H1 (cell line): Measurements from ENCODE around the gene KRIT1. TPM values are rescaled to one million over a fixed set of nuclear protein-coding genes. Genes with fewer than 3 reads are reported as not detected.

Experiments used
- CTCF ChIA-PET: fragments of 300-600 bp; sonication (Branson Sonifier 250); formaldehyde crosslinking; loops from one replicate; lab custom pipeline; 2021; ENCODE audit not compliant: partially characterized antibody; lab: Charles Lee
- POLR2A ChIA-PET: fragments of 300-600 bp; sonication (Branson Sonifier 250); formaldehyde crosslinking; loops from one replicate; lab custom pipeline; 2021; ENCODE audit warnings: inconsistent platforms; ENCODE audit not compliant: partially characterized antibody; lab: Charles Lee
- DNase-seq, 2 experiments: peaks; one replicate each; pipeline versions ENCODE4 v3.0.0 to v3.0.0-alpha.2; 2010 to 2022; ENCODE audit warnings: low spot score in 2 of 2, low read depth in 1 of 2, mixed read lengths in 1 of 2
- FAIRE-seq: peaks from 2 replicates; lab custom pipeline; 2011; peaks lifted over from hg19 to GRCh38; lab: Jason Lieb, UNC
- H2AFZ ChIP-seq: 2 replicates; pipeline ENCODE4 v1.8.1; 2012; ENCODE audit warnings: low read length, inconsistent platforms
- H2AK5ac ChIP-seq: 2 replicates; pipeline ENCODE4 v1.6.1; 2013; ENCODE audit warnings: low read depth, low read length
- H2BK120ac ChIP-seq: replicated peaks from 2 replicates; pipeline ENCODE3; 2013; ENCODE audit warnings: low read depth, low read length, inconsistent platforms
- H2BK12ac ChIP-seq: 2 replicates; pipeline ENCODE4 v1.6.1; 2013; ENCODE audit warnings: low read depth, low read length
- H2BK15ac ChIP-seq: 2 replicates; pipeline ENCODE4 v1.6.1; 2013; ENCODE audit warnings: low read length
- H2BK20ac ChIP-seq: 2 replicates; pipeline ENCODE4 v1.6.1; 2013; ENCODE audit warnings: low read length
- H2BK5ac ChIP-seq: 2 replicates; pipeline ENCODE4 v1.6.1; 2013; ENCODE audit warnings: low read depth, low read length
- H3K14ac ChIP-seq: 2 replicates; pipeline ENCODE4 v1.6.1; 2013; ENCODE audit warnings: inconsistent platforms; ENCODE audit not compliant: insufficient read length
- H3K18ac ChIP-seq: 2 replicates; pipeline ENCODE4 v1.6.1; 2013; ENCODE audit warnings: low read length; ENCODE audit errors: extremely low read depth
- H3K23ac ChIP-seq: 2 replicates; pipeline ENCODE4 v1.6.1; 2013; ENCODE audit warnings: inconsistent platforms; ENCODE audit not compliant: insufficient read length
- H3K23me2 ChIP-seq: 2 replicates; pipeline ENCODE4 v1.6.1; 2013; ENCODE audit warnings: low read depth, low read length
- H3K27ac ChIP-seq: 2 replicates; pipeline ENCODE4 v1.6.1; 2011; ENCODE audit warnings: low read depth, low read length, inconsistent platforms
- H3K27me3 ChIP-seq, 4 experiments: replicated peaks in 1 of 4; 1 replicate in 1 of 4; 2 replicates in 3 of 4; pipeline versions ENCODE4 v1.6.1 to v1.8.1; 2011 to 2013; ENCODE audit warnings: low read length in 3 of 4, mild to moderate bottlenecking in 3 of 4, inconsistent platforms in 2 of 4, mixed read lengths in 2 of 4, moderate library complexity in 1 of 4; ENCODE audit not compliant: control insufficient read depth in 3 of 4, insufficient read depth in 3 of 4; ENCODE audit errors: extremely low read depth in 1 of 4
- H3K36me3 ChIP-seq, 4 experiments: 2 replicates each; pipeline versions ENCODE4 v1.6.1 to v1.8.1; 2011 to 2013; ENCODE audit warnings: mild to moderate bottlenecking in 4 of 4, low read length in 3 of 4, moderate library complexity in 2 of 4, control low read depth in 1 of 4, inconsistent platforms in 1 of 4; ENCODE audit not compliant: insufficient read depth in 4 of 4, control insufficient read depth in 2 of 4
- H3K4ac ChIP-seq: replicated peaks from 2 replicates; pipeline ENCODE3; 2013; ENCODE audit warnings: low read length, low read depth, mixed read lengths, inconsistent platforms; ENCODE audit not compliant: insufficient read length
- H3K4me1 ChIP-seq, 4 experiments: replicated peaks in 1 of 4; 1 replicate in 1 of 4; 2 replicates in 3 of 4; pipeline versions ENCODE4 v1.6.1 to v1.8.1; 2011 to 2013; ENCODE audit warnings: low read length in 3 of 4, inconsistent platforms in 2 of 4, mixed read lengths in 1 of 4; ENCODE audit not compliant: insufficient read depth in 4 of 4, control insufficient read depth in 3 of 4
- H3K4me2 ChIP-seq, 2 experiments: 2 replicates each; pipeline versions ENCODE4 v1.6.1 to v1.8.1; 2011 to 2013; ENCODE audit warnings: low read depth in 2 of 2, low read length in 2 of 2, control low read depth in 1 of 2, inconsistent platforms in 1 of 2, mild to moderate bottlenecking in 1 of 2; ENCODE audit not compliant: insufficient read depth in 1 of 2
- H3K4me3 ChIP-seq, 4 experiments: fragments of 200-600, 300-600 bp in 1 of 4; sonication (generic), shearing (Covaris generic), sonication (Bioruptor Twin) in 1 of 4; 2 replicates each; pipeline versions ENCODE4 v1.5.1 to v1.8.1; 2011 to 2016; ENCODE audit warnings: low read length in 4 of 4, low read depth in 3 of 4, control low read depth in 2 of 4, inconsistent platforms in 2 of 4, mild to moderate bottlenecking in 2 of 4, mixed read lengths in 1 of 4, moderate library complexity in 1 of 4; ENCODE audit not compliant: insufficient read depth in 2 of 4; ENCODE audit errors: extremely low read depth in 1 of 4
- H3K56ac ChIP-seq: replicated peaks from 2 replicates; pipeline ENCODE3; 2013; ENCODE audit warnings: low read depth, mild to moderate bottlenecking, mixed read lengths, low read length, inconsistent platforms; ENCODE audit not compliant: insufficient read length
- H3K79me1 ChIP-seq: 2 replicates; pipeline ENCODE4 v1.6.1; 2013; ENCODE audit warnings: low read depth, low read length, control low read depth
- H3K79me2 ChIP-seq, 2 experiments: 2 replicates each; pipeline versions ENCODE4 v1.6.1 to v1.8.1; 2012 to 2013; ENCODE audit warnings: low read length in 2 of 2, mild to moderate bottlenecking in 2 of 2, inconsistent platforms in 1 of 2; ENCODE audit not compliant: insufficient read depth in 2 of 2, control insufficient read depth in 1 of 2
- H3K9ac ChIP-seq, 4 experiments: replicated peaks in 1 of 4; 1 replicate in 1 of 4; 2 replicates in 3 of 4; pipeline versions ENCODE4 v1.6.1 to v1.8.1; 2011 to 2013; ENCODE audit warnings: low read depth in 3 of 4, low read length in 3 of 4, control low read depth in 2 of 4, mild to moderate bottlenecking in 2 of 4, moderate library complexity in 2 of 4, inconsistent platforms in 1 of 4; ENCODE audit errors: extremely low read depth in 1 of 4
- H3K9me3 ChIP-seq, 2 experiments: 2 replicates each; pipeline versions ENCODE4 v1.6.1 to v1.8.1; 2012 to 2013; ENCODE audit warnings: mild to moderate bottlenecking in 2 of 2, moderate library complexity in 2 of 2, control low read depth in 1 of 2, inconsistent platforms in 1 of 2, low read depth in 1 of 2, low read length in 1 of 2, mixed read lengths in 1 of 2; ENCODE audit not compliant: insufficient read depth in 2 of 2
- H4K20me1 ChIP-seq, 2 experiments: replicated peaks in 1 of 2; 2 replicates each; pipeline versions ENCODE3 to v1.8.1; 2011 to 2013; ENCODE audit warnings: inconsistent platforms in 2 of 2, low read length in 2 of 2, mild to moderate bottlenecking in 1 of 2; ENCODE audit not compliant: insufficient read depth in 2 of 2, control insufficient read depth in 1 of 2
- H4K5ac ChIP-seq: 2 replicates; pipeline ENCODE4 v1.6.1; 2013; ENCODE audit warnings: low read length, low read depth, mixed read lengths, inconsistent platforms; ENCODE audit not compliant: insufficient read length
- H4K8ac ChIP-seq: 2 replicates; pipeline ENCODE4 v1.8.0; 2013; ENCODE audit warnings: mild to moderate bottlenecking, moderate library complexity, low read length, inconsistent platforms; ENCODE audit not compliant: insufficient read depth; ENCODE audit errors: extremely low read depth
- H4K91ac ChIP-seq: replicated peaks from 2 replicates; pipeline ENCODE3; 2013; ENCODE audit warnings: low read length, mixed read lengths, inconsistent platforms; ENCODE audit not compliant: insufficient read length
- CREB1 ChIP-seq: IDR thresholded peaks from 2 replicates; pipeline ENCODE4 v1.6.1; 2012; ENCODE audit warnings: inconsistent platforms
- E2F6 ChIP-seq: IDR thresholded peaks from 2 replicates; pipeline ENCODE4 v1.6.1; 2012; ENCODE audit warnings: inconsistent platforms
- EGR1 ChIP-seq: IDR thresholded peaks from 2 replicates; pipeline ENCODE4 v1.6.1; 2011; ENCODE audit warnings: low read depth, low read length, borderline replicate concordance
- KDM1A ChIP-seq: fragments of 200-600, 300-600 bp; sonication (generic); IDR thresholded peaks from 2 replicates; pipeline ENCODE4 v1.7.1; 2016; ENCODE audit warnings: mild to moderate bottlenecking, low read length, borderline replicate concordance
- NANOG ChIP-seq: IDR thresholded peaks from 2 replicates; pipeline ENCODE4 v1.6.1; 2011; ENCODE audit warnings: low read length, low read depth, mild to moderate bottlenecking, inconsistent platforms; ENCODE audit not compliant: insufficient read depth, poor library complexity, severe bottlenecking
- SP2 ChIP-seq: IDR thresholded peaks from 2 replicates; pipeline ENCODE4 v1.6.1; 2012; ENCODE audit warnings: mild to moderate bottlenecking, low read length, inconsistent platforms
- TAF1 ChIP-seq: IDR thresholded peaks from 2 replicates; pipeline ENCODE4 v1.6.1; 2011; ENCODE audit warnings: mild to moderate bottlenecking, low read depth, low read length
- WGBS, 2 experiments: shearing (Covaris generic) in 1 of 2; methylation state at CpG; one replicate each; pipeline versions ENCODE4 v1.1.6 to v1.1.7; 2013 to 2015; ENCODE audit warnings: low lambda C conversion rate in 2 of 2, mixed read lengths in 2 of 2, inconsistent platforms in 1 of 2, low coverage in 1 of 2, missing lambda C conversion rate in 1 of 2; ENCODE audit not compliant: insufficient replicate concordance in 2 of 2, insufficient coverage in 1 of 2, insufficient read length in 1 of 2; ENCODE audit errors: extremely low coverage in 1 of 2, missing lambda C conversion rate in 1 of 2; 5-methylcytosine and 5-hydroxymethylcytosine counted together
- polyA plus RNA-seq, 7 experiments: library from polyadenylated mRNA; depleted of rRNA in 3 of 7; stranded (reverse) in 5 of 7; unstranded in 2 of 7; fragments of >200 nt in 5 of 7; fragments of 200-250 nt in 2 of 7; gene quantifications; 1 replicate in 5 of 7; 2 replicates in 1 of 7; 4 replicates in 1 of 7; pipeline versions ENCODE4 v1.2.1 to v1.2.3, GENCODE V29; 2011 to 2013; ENCODE audit warnings: missing spikeins in 2 of 7, mixed read lengths in 2 of 7
- total RNA-seq: library from RNA; stranded (reverse); fragmentation: NEBNext Ultra II Directional; extraction: Animal tissue kit (Norgen Biotek cat#: 25700); gene quantifications from 2 replicates; pipeline ENCODE4 v1.2.1, GENCODE V29; 2021

The KRIT1 gene
- total and polyA plus RNA-seq, 2 of the 8 experiments (the other 6 are each of a cell fraction or from before 2014, with no cell fraction given): 14.3 to 28.8 TPM

- peaks cover 0 to 50% of the 10 kb centered on the region in 2 experiments; a peak in 2 of 4 replicates for H3K79me2 ChIP-seq
- no peak overlapping the region for H3K14ac ChIP-seq
- peaks cover 0 to 3% (median 0%) of the 10 kb centered on the region in 4 experiments; a peak in 1 of 8 replicates for H3K36me3 ChIP-seq
- no peak overlapping the region for H3K4ac ChIP-seq
- no peak overlapping the region for H3K4me3 ChIP-seq
- no peak overlapping the region for H3K4me2 ChIP-seq
- H4K91ac ChIP-seq: no peak overlapping the region
- no peak overlapping the region for H4K5ac ChIP-seq
- no peak overlapping the region for H4K8ac ChIP-seq
- H3K56ac ChIP-seq: no peak overlapping the region
- no peak overlapping the region for H2AFZ ChIP-seq
- TF ChIP-seq CREB1 (no peak), SP2 (no peak), TAF1 (no peak), KDM1A (no peak), NANOG (no peak), E2F6 (no peak), EGR1 (no peak)
- no peaks in the 10 kb centered on the region; the same call in 1 of the 2 replicates for H3K23me2 ChIP-seq
- no peaks in the 10 kb centered on the region for H3K79me1 ChIP-seq
- no peak overlapping the region for H2BK20ac ChIP-seq
- CTCF ChIA-PET: interaction anchor here (1.3 to 1.7 kb wide), 4 partner anchors 10 to 46 kb away, joined by 3 to 5 read pairs (median 4); no protein-coding TSS in a partner anchor
- H4K20me1 ChIP-seq: peaks cover 0 to 2% of the 10 kb centered on the region in 2 experiments
- H2BK12ac ChIP-seq: no peak overlapping the region
- H3K27me3 ChIP-seq: no peaks in the 10 kb centered on the region
- H3K27ac ChIP-seq: no peak overlapping the region
- no peak overlapping the region for H2BK15ac ChIP-seq
- DNase-seq: no peak
- no peak overlapping the region for H3K23ac ChIP-seq
- H3K4me1 ChIP-seq: peaks cover 0 to 3% (median 0%) of the 10 kb centered on the region in 4 experiments; a peak in 1 of 7 replicates
- H3K9me3 ChIP-seq: no peaks in the 10 kb centered on the region
- no peak overlapping the region for H2BK120ac ChIP-seq
- no peak overlapping the region for H3K9ac ChIP-seq
- WGBS, 2 experiments: 79% methylated on average over 3 of the region's 3 CpGs; no CpG with 5 or more reads in 1 of the 2 experiments
- H2BK5ac ChIP-seq: no peak overlapping the region
- POLR2A ChIA-PET: interaction anchor here (1.0 kb wide), 1 partner anchor 13 kb away, joined by 5 read pairs; no protein-coding TSS in a partner anchor
- FAIRE-seq: peak; percentile 36
- H3K18ac ChIP-seq: no peak overlapping the region
- no peak overlapping the region for H2AK5ac ChIP-seq
Observed at GRCh38 chr7:92292981-92293380, 47.3 kb upstream of the KRIT1 start.
